ENCODE data around the gene C6orf58. TPM values are rescaled to one million over a fixed set of nuclear protein-coding genes. Genes with fewer than 3 reads are reported as not detected.

C6orf58 gene
- total and polyA plus RNA-seq, 4 experiments from 2014 or later = 0.31 TPM; not detected in 3

- Mint-ChIP-seq H3K4me1 (no peaks in the 10 kb centered on the region), H3K36me3 (no peaks in the 10 kb centered on the region), H3K27me3 (no peaks in the 10 kb centered on the region), H3K9me3 (no peaks in the 10 kb centered on the region), H3K4me3 (no peak overlapping the region), H3K27ac (no peak overlapping the region)
- intact Hi-C loops (cut with micrococcal nuclease) = no loop called here
- no peaks in the 10 kb centered on the region for H3K27me3 ChIP-seq (ENCODE audit: insufficient read depth, low read length)
- H3K4me1 ChIP-seq (ENCODE audit: insufficient read depth, low read length) = no peaks in the 10 kb centered on the region
- no peaks in the 10 kb centered on the region for H3K36me3 ChIP-seq (ENCODE audit: insufficient read depth, low read length)
- CTCF ChIA-PET (ENCODE audit: partially characterized antibody) = no interaction called here
- H3K4me3 ChIP-seq (ENCODE audit: low read length in 2 of 2) = no peak overlapping the region
- no peak for DNase-seq
- no peaks in the 10 kb centered on the region for H3K9me3 ChIP-seq (ENCODE audit: control insufficient read depth in 1 of 2, low read length in 2 of 2)
- no peak overlapping the region for H3K27ac ChIP-seq (ENCODE audit: low read depth, low read length)
- POLR2A ChIA-PET (ENCODE audit: partially characterized antibody) = no interaction called here
Measured at GRCh38 chr6:127630800-127631199, 53.8 kb downstream of the C6orf58 start.

- POLR2A ChIA-PET (ENCODE audit: partially characterized antibody) = no interaction called here
- H3K27me3 Mint-ChIP-seq = no peaks in the 10 kb centered on the region
Measured at GRCh38 chr6:127634178-127634577, 57.2 kb downstream of the C6orf58 start.

GRCh38 chr6:127635091-127635490 is 58.1 kb downstream of the C6orf58 start:
- H3K36me3 Mint-ChIP-seq = no peaks in the 10 kb centered on the region
- no peaks in the 10 kb centered on the region for H3K9me3 ChIP-seq (ENCODE audit: control insufficient read depth in 1 of 2, low read length in 2 of 2)
- intact Hi-C loops (cut with micrococcal nuclease) = no loop called here
- POLR2A ChIA-PET (ENCODE audit: partially characterized antibody) = no interaction called here
- H3K27ac Mint-ChIP-seq = no peak overlapping the region
- no peaks in the 10 kb centered on the region for H3K4me1 ChIP-seq (ENCODE audit: insufficient read depth, low read length)
- no peaks in the 10 kb centered on the region for H3K27me3 Mint-ChIP-seq
- H3K4me3 Mint-ChIP-seq = no peak overlapping the region
- no peaks in the 10 kb centered on the region for H3K4me1 Mint-ChIP-seq
- no peak overlapping the region for H3K4me3 ChIP-seq (ENCODE audit: low read length in 2 of 2)
- CTCF ChIA-PET (ENCODE audit: partially characterized antibody) = no interaction called here
- peak in 1 of 5 donors; percentile 9 for DNase-seq
- H3K36me3 ChIP-seq (ENCODE audit: insufficient read depth, low read length) = no peaks in the 10 kb centered on the region
- no peak overlapping the region for H3K27ac ChIP-seq (ENCODE audit: low read depth, low read length)
- H3K9me3 Mint-ChIP-seq = peaks cover 0 to 1% (median 0%) of the 10 kb centered on the region in 8 donors
- no peaks in the 10 kb centered on the region for H3K27me3 ChIP-seq (ENCODE audit: insufficient read depth, low read length)

More at GRCh38 chr6:127634178-127634577, 57.2 kb downstream of the C6orf58 start:
- CTCF ChIA-PET (ENCODE audit: partially characterized antibody) = no interaction called here
- no peak overlapping the region for H3K4me3 ChIP-seq (ENCODE audit: low read length in 2 of 2)
- no peaks in the 10 kb centered on the region for H3K4me1 ChIP-seq (ENCODE audit: insufficient read depth, low read length)
- peaks cover 0 to 1% (median 0%) of the 10 kb centered on the region in 8 donors for H3K9me3 Mint-ChIP-seq
- no peak overlapping the region for H3K27ac Mint-ChIP-seq
- no peaks in the 10 kb centered on the region for H3K36me3 Mint-ChIP-seq
- H3K4me1 Mint-ChIP-seq = no peaks in the 10 kb centered on the region
- no peak overlapping the region for H3K27ac ChIP-seq (ENCODE audit: low read depth, low read length)
- H3K9me3 ChIP-seq (ENCODE audit: control insufficient read depth in 1 of 2, low read length in 2 of 2) = no peaks in the 10 kb centered on the region
- no peaks in the 10 kb centered on the region for H3K27me3 ChIP-seq (ENCODE audit: insufficient read depth, low read length)
- intact Hi-C loops (cut with micrococcal nuclease) = no loop called here
- no peaks in the 10 kb centered on the region for H3K36me3 ChIP-seq (ENCODE audit: insufficient read depth, low read length)
- no peak overlapping the region for H3K4me3 Mint-ChIP-seq
- DNase-seq = no peak

GRCh38 chr6:127637830-127638409 is 60.9 kb downstream of the C6orf58 start:
- H3K27me3 ChIP-seq (ENCODE audit: insufficient read depth, low read length) = no peaks in the 10 kb centered on the region
- H3K36me3 Mint-ChIP-seq = peaks cover 1 to 3% of the 10 kb centered on the region in 2 donors
- ChIA-PET CTCF (ENCODE audit: partially characterized antibody) (no interaction called here), POLR2A (ENCODE audit: partially characterized antibody) (no interaction called here)
- H3K4me1 ChIP-seq (ENCODE audit: insufficient read depth, low read length) = no peaks in the 10 kb centered on the region
- H3K36me3 ChIP-seq (ENCODE audit: insufficient read depth, low read length) = no peaks in the 10 kb centered on the region
- intact Hi-C loops (cut with micrococcal nuclease) = no loop called here
- H3K27me3 Mint-ChIP-seq = no peaks in the 10 kb centered on the region
- H3K4me3 Mint-ChIP-seq = no peak overlapping the region
- DNase-seq = no peak
- no peaks in the 10 kb centered on the region for H3K4me1 Mint-ChIP-seq
- H3K27ac Mint-ChIP-seq = no peak overlapping the region
- peaks cover 0 to 8% (median 3%) of the 10 kb centered on the region in 8 donors for H3K9me3 Mint-ChIP-seq
- H3K27ac ChIP-seq (ENCODE audit: low read depth, low read length) = no peak overlapping the region
- no peaks in the 10 kb centered on the region for H3K9me3 ChIP-seq (ENCODE audit: control insufficient read depth in 1 of 2, low read length in 2 of 2)
- H3K4me3 ChIP-seq (ENCODE audit: low read length in 2 of 2) = no peak overlapping the region

Other genes starting within 250 kb of the C6orf58 start
- 10 to 100 TPM; 35.5 to 39.3 TPM for gene ECHDC1, start 233.6 kb upstream of the C6orf58 start, total RNA-seq
- 10 to 100 TPM; 58.7 to 68.0 TPM for gene ECHDC1, start 233.6 kb upstream of the C6orf58 start, polyA plus RNA-seq
- 1 to 10 TPM; 6.8 to 6.9 TPM for gene KIAA0408, start 117.8 kb upstream of the C6orf58 start, total RNA-seq
- gene KIAA0408, start 117.8 kb upstream of the C6orf58 start, polyA plus RNA-seq = 1 to 10 TPM in 1 of 2 donors, not detected in 1; 1.8 TPM

All from CD4-positive, alpha-beta memory T cell (primary cell).